H1 (cell line): ENCODE measurements around the gene SOX8. TPM values are rescaled to one million over a fixed set of nuclear protein-coding genes. Genes with fewer than 3 reads are reported as not detected.

Experiments
- CTCF ChIA-PET: fragments of 300-600 bp; sonication (Branson Sonifier 250); formaldehyde crosslinking; loops from one replicate; lab custom pipeline; 2021; ENCODE audit not compliant: partially characterized antibody; lab: Charles Lee
- POLR2A ChIA-PET: fragments of 300-600 bp; sonication (Branson Sonifier 250); formaldehyde crosslinking; loops from one replicate; lab custom pipeline; 2021; ENCODE audit warnings: inconsistent platforms; ENCODE audit not compliant: partially characterized antibody; lab: Charles Lee
- DNase-seq, 2 experiments: peaks; one replicate each; pipeline versions ENCODE4 v3.0.0 to v3.0.0-alpha.2; 2010 to 2022; ENCODE audit warnings: low spot score in 2 of 2, low read depth in 1 of 2, mixed read lengths in 1 of 2
- FAIRE-seq: peaks from 2 replicates; lab custom pipeline; 2011; peaks lifted over from hg19 to GRCh38; lab: Jason Lieb, UNC
- H2AFZ ChIP-seq: 2 replicates; pipeline ENCODE4 v1.8.1; 2012; ENCODE audit warnings: low read length, inconsistent platforms
- H2AK5ac ChIP-seq: 2 replicates; pipeline ENCODE4 v1.6.1; 2013; ENCODE audit warnings: low read depth, low read length
- H2BK120ac ChIP-seq: replicated peaks from 2 replicates; pipeline ENCODE3; 2013; ENCODE audit warnings: low read depth, low read length, inconsistent platforms
- H2BK12ac ChIP-seq: 2 replicates; pipeline ENCODE4 v1.6.1; 2013; ENCODE audit warnings: low read depth, low read length
- H2BK15ac ChIP-seq: 2 replicates; pipeline ENCODE4 v1.6.1; 2013; ENCODE audit warnings: low read length
- H2BK20ac ChIP-seq: 2 replicates; pipeline ENCODE4 v1.6.1; 2013; ENCODE audit warnings: low read length
- H2BK5ac ChIP-seq: 2 replicates; pipeline ENCODE4 v1.6.1; 2013; ENCODE audit warnings: low read depth, low read length
- H3K14ac ChIP-seq: 2 replicates; pipeline ENCODE4 v1.6.1; 2013; ENCODE audit warnings: inconsistent platforms; ENCODE audit not compliant: insufficient read length
- H3K18ac ChIP-seq: 2 replicates; pipeline ENCODE4 v1.6.1; 2013; ENCODE audit warnings: low read length; ENCODE audit errors: extremely low read depth
- H3K23ac ChIP-seq: 2 replicates; pipeline ENCODE4 v1.6.1; 2013; ENCODE audit warnings: inconsistent platforms; ENCODE audit not compliant: insufficient read length
- H3K23me2 ChIP-seq: 2 replicates; pipeline ENCODE4 v1.6.1; 2013; ENCODE audit warnings: low read depth, low read length
- H3K27ac ChIP-seq: 2 replicates; pipeline ENCODE4 v1.6.1; 2011; ENCODE audit warnings: low read depth, low read length, inconsistent platforms
- H3K27me3 ChIP-seq, 4 experiments: replicated peaks in 1 of 4; 1 replicate in 1 of 4; 2 replicates in 3 of 4; pipeline versions ENCODE4 v1.6.1 to v1.8.1; 2011 to 2013; ENCODE audit warnings: low read length in 3 of 4, mild to moderate bottlenecking in 3 of 4, inconsistent platforms in 2 of 4, mixed read lengths in 2 of 4, moderate library complexity in 1 of 4; ENCODE audit not compliant: control insufficient read depth in 3 of 4, insufficient read depth in 3 of 4; ENCODE audit errors: extremely low read depth in 1 of 4
- H3K36me3 ChIP-seq, 4 experiments: 2 replicates each; pipeline versions ENCODE4 v1.6.1 to v1.8.1; 2011 to 2013; ENCODE audit warnings: mild to moderate bottlenecking in 4 of 4, low read length in 3 of 4, moderate library complexity in 2 of 4, control low read depth in 1 of 4, inconsistent platforms in 1 of 4; ENCODE audit not compliant: insufficient read depth in 4 of 4, control insufficient read depth in 2 of 4
- H3K4ac ChIP-seq: replicated peaks from 2 replicates; pipeline ENCODE3; 2013; ENCODE audit warnings: low read length, low read depth, mixed read lengths, inconsistent platforms; ENCODE audit not compliant: insufficient read length
- H3K4me1 ChIP-seq, 4 experiments: replicated peaks in 1 of 4; 1 replicate in 1 of 4; 2 replicates in 3 of 4; pipeline versions ENCODE4 v1.6.1 to v1.8.1; 2011 to 2013; ENCODE audit warnings: low read length in 3 of 4, inconsistent platforms in 2 of 4, mixed read lengths in 1 of 4; ENCODE audit not compliant: insufficient read depth in 4 of 4, control insufficient read depth in 3 of 4
- H3K4me2 ChIP-seq, 2 experiments: 2 replicates each; pipeline versions ENCODE4 v1.6.1 to v1.8.1; 2011 to 2013; ENCODE audit warnings: low read depth in 2 of 2, low read length in 2 of 2, control low read depth in 1 of 2, inconsistent platforms in 1 of 2, mild to moderate bottlenecking in 1 of 2; ENCODE audit not compliant: insufficient read depth in 1 of 2
- H3K4me3 ChIP-seq, 4 experiments: fragments of 200-600, 300-600 bp in 1 of 4; sonication (generic), shearing (Covaris generic), sonication (Bioruptor Twin) in 1 of 4; 2 replicates each; pipeline versions ENCODE4 v1.5.1 to v1.8.1; 2011 to 2016; ENCODE audit warnings: low read length in 4 of 4, low read depth in 3 of 4, control low read depth in 2 of 4, inconsistent platforms in 2 of 4, mild to moderate bottlenecking in 2 of 4, mixed read lengths in 1 of 4, moderate library complexity in 1 of 4; ENCODE audit not compliant: insufficient read depth in 2 of 4; ENCODE audit errors: extremely low read depth in 1 of 4
- H3K56ac ChIP-seq: replicated peaks from 2 replicates; pipeline ENCODE3; 2013; ENCODE audit warnings: low read depth, mild to moderate bottlenecking, mixed read lengths, low read length, inconsistent platforms; ENCODE audit not compliant: insufficient read length
- H3K79me1 ChIP-seq: 2 replicates; pipeline ENCODE4 v1.6.1; 2013; ENCODE audit warnings: low read depth, low read length, control low read depth
- H3K79me2 ChIP-seq, 2 experiments: 2 replicates each; pipeline versions ENCODE4 v1.6.1 to v1.8.1; 2012 to 2013; ENCODE audit warnings: low read length in 2 of 2, mild to moderate bottlenecking in 2 of 2, inconsistent platforms in 1 of 2; ENCODE audit not compliant: insufficient read depth in 2 of 2, control insufficient read depth in 1 of 2
- H3K9ac ChIP-seq, 4 experiments: replicated peaks in 1 of 4; 1 replicate in 1 of 4; 2 replicates in 3 of 4; pipeline versions ENCODE4 v1.6.1 to v1.8.1; 2011 to 2013; ENCODE audit warnings: low read depth in 3 of 4, low read length in 3 of 4, control low read depth in 2 of 4, mild to moderate bottlenecking in 2 of 4, moderate library complexity in 2 of 4, inconsistent platforms in 1 of 4; ENCODE audit errors: extremely low read depth in 1 of 4
- H3K9me3 ChIP-seq, 2 experiments: 2 replicates each; pipeline versions ENCODE4 v1.6.1 to v1.8.1; 2012 to 2013; ENCODE audit warnings: mild to moderate bottlenecking in 2 of 2, moderate library complexity in 2 of 2, control low read depth in 1 of 2, inconsistent platforms in 1 of 2, low read depth in 1 of 2, low read length in 1 of 2, mixed read lengths in 1 of 2; ENCODE audit not compliant: insufficient read depth in 2 of 2
- H4K20me1 ChIP-seq, 2 experiments: replicated peaks in 1 of 2; 2 replicates each; pipeline versions ENCODE3 to v1.8.1; 2011 to 2013; ENCODE audit warnings: inconsistent platforms in 2 of 2, low read length in 2 of 2, mild to moderate bottlenecking in 1 of 2; ENCODE audit not compliant: insufficient read depth in 2 of 2, control insufficient read depth in 1 of 2
- H4K5ac ChIP-seq: 2 replicates; pipeline ENCODE4 v1.6.1; 2013; ENCODE audit warnings: low read length, low read depth, mixed read lengths, inconsistent platforms; ENCODE audit not compliant: insufficient read length
- H4K8ac ChIP-seq: 2 replicates; pipeline ENCODE4 v1.8.0; 2013; ENCODE audit warnings: mild to moderate bottlenecking, moderate library complexity, low read length, inconsistent platforms; ENCODE audit not compliant: insufficient read depth; ENCODE audit errors: extremely low read depth
- H4K91ac ChIP-seq: replicated peaks from 2 replicates; pipeline ENCODE3; 2013; ENCODE audit warnings: low read length, mixed read lengths, inconsistent platforms; ENCODE audit not compliant: insufficient read length
- CBX5 ChIP-seq: fragments of 300-800, 300-1000 bp; sonication (generic); IDR thresholded peaks from 2 replicates; pipeline ENCODE4 v1.7.1; 2016; ENCODE audit warnings: antibody characterized with exemption, low read length, low read depth
- E2F6 ChIP-seq: IDR thresholded peaks from 2 replicates; pipeline ENCODE4 v1.6.1; 2012; ENCODE audit warnings: inconsistent platforms
- EGR1 ChIP-seq: IDR thresholded peaks from 2 replicates; pipeline ENCODE4 v1.6.1; 2011; ENCODE audit warnings: low read depth, low read length, borderline replicate concordance
- FOSL1 ChIP-seq: IDR thresholded peaks from 2 replicates; pipeline ENCODE4 v1.6.1; 2011; ENCODE audit warnings: mild to moderate bottlenecking, low read depth, low read length, moderate library complexity; ENCODE audit not compliant: insufficient read depth
- GTF2F1 ChIP-seq: IDR thresholded peaks from 2 replicates; pipeline ENCODE4 v1.6.1; 2012; ENCODE audit warnings: low read depth, low read length, improper control_type of control experiment, borderline replicate concordance
- KDM1A ChIP-seq: fragments of 200-600, 300-600 bp; sonication (generic); IDR thresholded peaks from 2 replicates; pipeline ENCODE4 v1.7.1; 2016; ENCODE audit warnings: mild to moderate bottlenecking, low read length, borderline replicate concordance
- PHF8 ChIP-seq: fragments of 200-600 bp; sonication (generic); conservative IDR thresholded peaks from 2 replicates; pipeline ENCODE4 v1.7.1; 2012; ENCODE audit warnings: low read depth, mild to moderate bottlenecking, inconsistent platforms, low read length, moderate library complexity
- RFX5 ChIP-seq: IDR thresholded peaks from 2 replicates; pipeline ENCODE4 v1.6.1; 2011; ENCODE audit warnings: low read depth, low read length, improper control_type of control experiment, borderline replicate concordance
- SIX5 ChIP-seq: IDR thresholded peaks from 2 replicates; pipeline ENCODE4 v1.6.1; 2011; ENCODE audit warnings: mild to moderate bottlenecking, low read depth, low read length
- TAF1 ChIP-seq: IDR thresholded peaks from 2 replicates; pipeline ENCODE4 v1.6.1; 2011; ENCODE audit warnings: mild to moderate bottlenecking, low read depth, low read length
- USF2 ChIP-seq: IDR thresholded peaks from 2 replicates; pipeline ENCODE4 v1.6.1; 2011; ENCODE audit warnings: low read length, improper control_type of control experiment
- whole genome bisulfite sequencing, 2 experiments: shearing (Covaris generic) in 1 of 2; methylation state at CpG; one replicate each; pipeline versions ENCODE4 v1.1.6 to v1.1.7; 2013 to 2015; ENCODE audit warnings: low lambda C conversion rate in 2 of 2, mixed read lengths in 2 of 2, inconsistent platforms in 1 of 2, low coverage in 1 of 2, missing lambda C conversion rate in 1 of 2; ENCODE audit not compliant: insufficient replicate concordance in 2 of 2, insufficient coverage in 1 of 2, insufficient read length in 1 of 2; ENCODE audit errors: extremely low coverage in 1 of 2, missing lambda C conversion rate in 1 of 2; 5-methylcytosine and 5-hydroxymethylcytosine counted together
- polyA plus RNA-seq, 7 experiments: library from polyadenylated mRNA; depleted of rRNA in 3 of 7; stranded (reverse) in 5 of 7; unstranded in 2 of 7; fragments of >200 nt in 5 of 7; fragments of 200-250 nt in 2 of 7; gene quantifications; 1 replicate in 5 of 7; 2 replicates in 1 of 7; 4 replicates in 1 of 7; pipeline versions ENCODE4 v1.2.1 to v1.2.3, GENCODE V29; 2011 to 2013; ENCODE audit warnings: missing spikeins in 2 of 7, mixed read lengths in 2 of 7
- total RNA-seq: library from RNA; stranded (reverse); fragmentation: NEBNext Ultra II Directional; extraction: Animal tissue kit (Norgen Biotek cat#: 25700); gene quantifications from 2 replicates; pipeline ENCODE4 v1.2.1, GENCODE V29; 2021

The SOX8 gene
- total and polyA plus RNA-seq, 2 of the 8 experiments (the other 6 are each of a cell fraction or from before 2014, with no cell fraction given): 2.2 to 5.7 TPM

- Histone ChIP-seq H2BK120ac (no peak overlapping the region), H3K79me2 (no peaks in the 10 kb centered on the region), H3K18ac (no peak overlapping the region), H3K27me3 (peaks cover 0 to 25% (median 14%) of the 10 kb centered on the region in 4 experiments; a peak in 6 of 7 replicates), H3K79me1 (no peaks in the 10 kb centered on the region; the same call in 1 of the 2 replicates), H3K4me2 (no peak overlapping the region), H4K8ac (no peak overlapping the region), H4K20me1 (peaks cover 0 to 4% of the 10 kb centered on the region in 2 experiments), H3K4ac (no peak overlapping the region), H4K91ac (no peak overlapping the region), H2BK5ac (no peak overlapping the region), H3K14ac (no peak overlapping the region), H2AFZ (no peak overlapping the region), H3K56ac (no peak overlapping the region), H3K23me2 (peaks cover 4% of the 10 kb centered on the region; the same call in 1 of the 2 replicates), H2BK15ac (no peak overlapping the region), H2AK5ac (no peak overlapping the region), H4K5ac (no peak overlapping the region), H3K9me3 (peaks cover 0 to 4% of the 10 kb centered on the region in 2 experiments; a peak in 1 of 4 replicates), H2BK20ac (no peak overlapping the region), H3K9ac (no peak overlapping the region), H3K4me3 (no peak overlapping the region), H3K27ac (no peak overlapping the region), H3K36me3 (no peaks in the 10 kb centered on the region), H3K23ac (no peak overlapping the region), H2BK12ac (no peak overlapping the region), H3K4me1 (peaks cover 0 to 10% (median 6%) of the 10 kb centered on the region in 4 experiments; a peak in 6 of 7 replicates)
- ChIA-PET POLR2A (no interaction called here), CTCF (interaction anchor here (0.5 to 0.8 kb wide), 2 partner anchors 88 to 108 kb away, joined by 3 read pairs; no protein-coding TSS in a partner anchor)
- FAIRE-seq: no peak
- WGBS, 2 experiments: 91% methylated on average over 41 of the region's 41 CpGs; no CpG with 5 or more reads in 1 of the 2 experiments
- no peak for DNase-seq
- no peak for TF ChIP-seq PHF8
- TF ChIP-seq EGR1: no peak
- no peak for TF ChIP-seq FOSL1
- no peak for TF ChIP-seq TAF1
- TF ChIP-seq RFX5: no peak
- TF ChIP-seq CBX5: no peak
- TF ChIP-seq E2F6: no peak
- no peak for TF ChIP-seq KDM1A
- no peak for TF ChIP-seq GTF2F1
- TF ChIP-seq USF2: no peak
- TF ChIP-seq SIX5: no peak
These were observed 13.8 kb upstream of the SOX8 start for GRCh38 chr16:967546-968295.
